Measurements from ENCODE around the gene TRIM59. TPM values are rescaled to one million over a fixed set of nuclear protein-coding genes. Genes with fewer than 3 reads are reported as not detected.

TRIM59 gene
- total RNA-seq, 4 donors from 2014 or later, result 3.3 to 5.6 (median 3.8) TPM

DNA sequence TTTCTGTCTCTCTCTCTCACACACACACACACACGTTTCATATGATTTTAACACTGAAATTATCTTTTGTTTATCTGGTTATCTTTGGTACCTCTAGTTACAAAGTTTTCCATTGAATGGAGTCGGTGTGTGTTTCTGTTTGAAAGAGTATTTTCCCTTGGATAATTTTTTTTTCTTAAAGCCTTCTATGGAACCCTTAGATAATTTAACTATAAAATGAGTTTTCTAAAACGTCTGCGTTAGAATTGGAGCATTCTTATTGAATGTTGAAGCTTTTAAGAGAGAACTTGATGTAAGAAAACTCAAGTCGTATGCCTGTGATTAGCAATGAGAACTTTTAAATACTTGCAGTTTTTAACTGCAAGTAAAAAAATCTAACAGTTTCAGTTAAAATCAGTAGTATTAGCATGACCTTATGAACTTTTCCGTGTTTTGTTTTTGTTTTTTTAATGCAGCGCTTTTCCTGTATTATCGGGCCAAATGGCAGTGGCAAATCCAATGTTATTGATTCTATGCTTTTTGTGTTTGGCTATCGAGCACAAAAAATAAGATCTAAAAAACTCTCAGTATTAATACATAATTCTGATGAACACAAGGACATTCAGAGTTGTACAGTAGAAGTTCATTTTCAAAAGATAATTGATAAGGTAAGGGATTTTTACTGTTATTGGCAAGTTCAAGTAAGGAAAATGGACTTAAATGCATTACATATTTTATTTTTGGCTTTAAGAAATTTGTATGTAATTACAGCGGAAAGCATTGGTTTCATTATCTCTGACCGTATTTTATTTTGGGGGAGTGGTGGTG lies 47.2 kb downstream of the TRIM59 start:
- 52 to 58% methylated on average over 11 of the region's 11 CpGs for WGBS, 2 donors
- H3K27me3 ChIP-seq, result no peaks in the 10 kb centered on the region
- no peak overlapping the region for H3K4me3 ChIP-seq (replicated peaks in 1 of 3)
- no peak for DNase-seq
- intact Hi-C loops (cut with DNase I), result no loop called here
- no peaks in the 10 kb centered on the region for H3K36me3 ChIP-seq
- peak overlapping the region in 1 of 3 donors; percentile 17 for H3K27ac ChIP-seq
- peaks cover 11 to 13% of the 10 kb centered on the region in 2 donors for H3K4me1 ChIP-seq
- TF ChIP-seq, protein P1, sequence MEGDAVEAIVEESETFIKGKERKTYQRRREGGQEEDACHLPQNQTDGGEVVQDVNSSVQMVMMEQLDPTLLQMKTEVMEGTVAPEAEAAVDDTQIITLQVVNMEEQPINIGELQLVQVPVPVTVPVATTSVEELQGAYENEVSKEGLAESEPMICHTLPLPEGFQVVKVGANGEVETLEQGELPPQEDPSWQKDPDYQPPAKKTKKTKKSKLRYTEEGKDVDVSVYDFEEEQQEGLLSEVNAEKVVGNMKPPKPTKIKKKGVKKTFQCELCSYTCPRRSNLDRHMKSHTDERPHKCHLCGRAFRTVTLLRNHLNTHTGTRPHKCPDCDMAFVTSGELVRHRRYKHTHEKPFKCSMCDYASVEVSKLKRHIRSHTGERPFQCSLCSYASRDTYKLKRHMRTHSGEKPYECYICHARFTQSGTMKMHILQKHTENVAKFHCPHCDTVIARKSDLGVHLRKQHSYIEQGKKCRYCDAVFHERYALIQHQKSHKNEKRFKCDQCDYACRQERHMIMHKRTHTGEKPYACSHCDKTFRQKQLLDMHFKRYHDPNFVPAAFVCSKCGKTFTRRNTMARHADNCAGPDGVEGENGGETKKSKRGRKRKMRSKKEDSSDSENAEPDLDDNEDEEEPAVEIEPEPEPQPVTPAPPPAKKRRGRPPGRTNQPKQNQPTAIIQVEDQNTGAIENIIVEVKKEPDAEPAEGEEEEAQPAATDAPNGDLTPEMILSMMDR (IDR thresholded peaks at IDR 0.05), result no peak
- H3K9me3 ChIP-seq, result no peaks in the 10 kb centered on the region

DNA sequence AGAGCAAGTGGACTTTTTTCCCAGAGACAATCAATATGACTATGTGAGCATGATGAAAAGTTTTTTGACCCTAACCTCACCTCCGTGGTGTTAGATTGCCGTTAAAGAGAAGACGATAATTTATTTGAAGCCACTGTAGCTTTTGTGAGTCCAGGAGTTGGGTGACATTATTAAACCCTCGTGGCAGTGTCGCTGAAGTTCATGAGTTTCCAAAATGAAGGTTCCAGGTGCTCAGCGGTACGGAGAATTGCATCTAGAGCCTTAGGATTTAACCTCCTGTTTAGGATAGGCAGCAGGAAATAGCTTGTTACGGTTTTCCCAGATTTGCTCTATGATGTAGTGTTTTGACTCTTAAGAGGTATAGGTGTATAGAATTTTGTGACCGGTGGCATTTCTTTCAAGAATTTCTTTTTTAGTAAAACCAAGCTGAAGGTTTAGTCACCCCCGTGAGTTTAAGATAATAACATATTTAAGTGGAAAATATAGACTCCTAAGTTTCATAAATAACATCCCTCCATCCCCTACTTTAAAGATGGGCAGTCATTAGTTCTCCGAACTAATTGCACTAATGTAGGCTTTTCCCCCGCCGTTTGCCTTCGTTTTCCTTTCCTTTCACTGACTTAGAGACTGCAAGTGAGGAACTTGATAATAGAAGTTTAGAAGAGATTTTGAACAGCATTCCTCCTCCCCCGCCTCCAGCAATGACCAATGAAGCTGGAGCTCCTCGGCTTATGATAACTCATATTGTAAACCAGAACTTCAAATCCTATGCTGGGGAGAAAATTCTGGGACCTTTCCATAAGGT lies 48.1 kb downstream of the TRIM59 start:
- peak overlapping the region in 2 of 3 donors; percentile 34 to 79 for H3K4me3 ChIP-seq (replicated peaks in 1 of 3)
- peak overlapping the region in 1 of 3 donors; percentile 91 for H3K27ac ChIP-seq
- peaks cover 11 to 13% of the 10 kb centered on the region in 2 donors for H3K4me1 ChIP-seq
- H3K9me3 ChIP-seq, result no peaks in the 10 kb centered on the region
- 11 to 15% methylated on average over 16 of the region's 16 CpGs for WGBS, 2 donors
- DNase-seq, result peak in 1 of 2 donors; percentile 9
- TF ChIP-seq, protein P1 (IDR thresholded peaks at IDR 0.05), result no peak
- TF ChIP-seq POLR2A (IDR thresholded peaks at IDR 0.05), result no peak
- H3K27me3 ChIP-seq, result no peaks in the 10 kb centered on the region
- H3K36me3 ChIP-seq, result no peaks in the 10 kb centered on the region
- intact Hi-C loops (cut with DNase I), result no loop called here

DNA sequence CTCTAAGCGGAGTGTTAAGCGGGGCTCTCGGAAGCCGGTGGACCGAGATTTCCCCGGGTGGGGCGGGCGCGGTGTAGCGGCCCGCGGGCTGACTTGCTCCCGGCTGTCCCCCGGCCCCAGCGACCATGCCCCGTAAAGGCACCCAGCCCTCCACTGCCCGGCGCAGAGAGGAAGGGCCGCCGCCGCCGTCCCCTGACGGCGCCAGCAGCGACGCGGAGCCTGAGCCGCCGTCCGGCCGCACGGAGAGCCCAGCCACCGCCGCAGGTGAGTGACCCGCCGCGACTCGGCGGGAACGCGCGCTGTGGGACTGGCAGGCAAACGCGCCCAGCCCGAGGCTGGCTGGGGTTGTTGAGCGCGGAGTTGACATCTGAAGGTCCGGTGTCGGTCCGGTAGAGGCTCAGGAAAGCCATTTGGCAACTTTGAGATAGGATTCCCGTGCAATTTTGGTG lies 48.9 kb downstream of the TRIM59 start:
- intact Hi-C loops (cut with DNase I), result no loop called here
- peak in 1 of 2 donors; percentile 15 for TF ChIP-seq POLR2A (IDR thresholded peaks at IDR 0.05)
- TF ChIP-seq, protein P1 (IDR thresholded peaks at IDR 0.05), result no peak
- Histone ChIP-seq H3K9me3 (no peaks in the 10 kb centered on the region), H3K36me3 (no peaks in the 10 kb centered on the region), H3K27ac (peak overlapping the region; percentile 4 to 91 (median 86)), H3K27me3 (no peaks in the 10 kb centered on the region), H3K4me1 (peaks cover 11 to 13% of the 10 kb centered on the region in 2 donors), H3K4me3 (replicated peaks in 1 of 3) (peak overlapping the region; percentile 34 to 93 (median 79))
- DNase-seq, result peak; percentile 49 to 54
- WGBS, 2 donors, result 0% methylated on average over 7 of the region's 51 CpGs

DNA sequence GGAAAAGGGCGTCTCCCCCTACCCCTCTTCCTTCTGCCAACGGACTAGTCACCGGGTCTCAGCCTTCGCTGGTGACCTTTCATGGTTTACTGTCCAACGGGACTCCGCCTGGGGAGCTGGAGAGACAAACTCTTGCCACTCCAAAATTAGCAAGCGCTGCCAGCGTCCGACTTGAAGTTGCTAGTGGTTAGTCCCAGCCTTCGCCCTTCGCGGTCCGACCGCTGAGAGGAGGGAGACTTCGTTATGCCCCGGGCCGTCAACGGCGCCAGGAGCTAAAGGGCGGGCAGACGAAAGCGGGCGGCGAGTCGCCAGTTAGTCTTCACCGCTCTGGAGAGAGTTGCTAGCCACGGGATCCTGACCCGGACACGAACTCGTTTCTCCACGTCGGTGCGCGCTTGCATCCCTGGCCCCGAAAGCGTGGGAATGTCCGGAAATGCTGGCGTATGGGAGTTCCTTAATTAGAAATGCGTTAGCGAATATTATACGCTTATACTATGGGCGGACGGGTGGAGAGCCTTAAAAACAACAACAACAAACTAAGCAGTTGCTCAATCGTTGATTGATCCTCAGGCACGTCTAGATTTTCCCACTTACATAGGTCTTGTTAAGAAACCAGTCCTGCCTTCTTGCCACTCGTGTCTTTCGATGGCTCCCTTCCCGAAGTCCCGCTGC lies 49.4 kb downstream of the TRIM59 start:
- intact Hi-C loops (cut with DNase I), result no loop called here
- no peak for TF ChIP-seq POLR2A (IDR thresholded peaks at IDR 0.05)
- TF ChIP-seq, protein P1 (IDR thresholded peaks at IDR 0.05), result no peak
- DNase-seq, result peak; percentile 41 to 52
- Histone ChIP-seq H3K36me3 (no peaks in the 10 kb centered on the region), H3K9me3 (no peaks in the 10 kb centered on the region), H3K4me1 (peaks cover 11 to 13% of the 10 kb centered on the region in 2 donors), H3K4me3 (replicated peaks in 1 of 3) (peak overlapping the region; percentile 34 to 93 (median 79)), H3K27me3 (no peaks in the 10 kb centered on the region), H3K27ac (peak overlapping the region; percentile 66 to 91 (median 86))
- 0% methylated on average over 29 to 34 of the region's 49 CpGs for WGBS, 2 donors

All from thyroid gland (tissue), 4 donors.